Measurements from ENCODE around the gene KCNG1.

The KCNG1 gene

DNA sequence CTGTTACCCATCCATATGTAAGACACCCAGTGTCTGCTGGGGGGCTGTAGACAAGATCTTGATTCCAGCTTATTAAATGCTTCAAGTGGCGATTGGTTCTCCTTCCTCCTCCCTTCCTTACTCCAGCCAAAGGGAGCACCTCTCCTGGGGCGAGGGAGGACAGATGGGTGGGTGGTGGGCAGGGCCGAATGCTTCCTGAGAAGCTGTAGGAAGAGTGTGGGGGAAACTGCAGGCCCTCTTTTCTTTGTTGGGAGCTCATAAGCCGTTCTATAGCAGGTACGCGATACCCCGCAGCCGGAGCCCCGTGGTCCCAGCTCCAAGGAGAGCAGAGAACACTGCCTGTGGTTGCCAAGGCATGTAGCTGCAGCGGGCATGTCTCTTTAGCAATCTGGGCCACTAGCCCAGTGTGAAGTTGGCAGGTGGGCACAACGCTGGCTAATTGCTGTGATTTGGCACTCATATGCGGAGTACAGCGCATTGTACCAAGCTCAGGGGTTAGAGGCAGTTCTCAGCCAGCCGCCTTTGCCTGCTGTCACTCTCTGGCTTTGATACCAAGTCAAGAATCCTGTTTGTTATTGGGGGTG, 14.7 kb upstream of the KCNG1 start:
- H3K4me3 ChIP-seq (ENCODE audit: low read depth, low read length) = no peak overlapping the region
- no peak for DNase-seq (ENCODE audit: low read depth)
- no peak for TF ChIP-seq POLR2A (IDR thresholded peaks at IDR 0.05; ENCODE audit: extremely low read depth, insufficient read length)
- TF ChIP-seq, protein P1, sequence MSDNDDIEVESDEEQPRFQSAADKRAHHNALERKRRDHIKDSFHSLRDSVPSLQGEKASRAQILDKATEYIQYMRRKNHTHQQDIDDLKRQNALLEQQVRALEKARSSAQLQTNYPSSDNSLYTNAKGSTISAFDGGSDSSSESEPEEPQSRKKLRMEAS (IDR thresholded peaks at IDR 0.05; ENCODE audit: low read depth, low read length) = no peak
- no peak for TF ChIP-seq CTCF (IDR thresholded peaks at IDR 0.05; ENCODE audit: low read depth, low read length)
- TF ChIP-seq MYC (IDR thresholded peaks at IDR 0.05; ENCODE audit: low read depth, low read length) = no peak

GRCh38 chr20:51036827-51037531, 14.1 kb upstream of the KCNG1 start:
- DNase-seq (ENCODE audit: low read depth) = peak; percentile 88
- TF ChIP-seq POLR2A (IDR thresholded peaks at IDR 0.05; ENCODE audit: extremely low read depth, insufficient read length) (no peak), MYC (IDR thresholded peaks at IDR 0.05; ENCODE audit: low read depth, low read length) (no peak; the same call in 1 of the 2 replicates), CTCF (IDR thresholded peaks at IDR 0.05; ENCODE audit: low read depth, low read length) (no peak)
- TF ChIP-seq, protein P1 (IDR thresholded peaks at IDR 0.05; ENCODE audit: low read depth, low read length) = no peak
- H3K4me3 ChIP-seq (ENCODE audit: low read depth, low read length) = no peak overlapping the region

GRCh38 chr20:51036226-51036625, 13.3 kb upstream of the KCNG1 start:
- TF ChIP-seq CTCF (IDR thresholded peaks at IDR 0.05; ENCODE audit: low read depth, low read length) (no peak), POLR2A (IDR thresholded peaks at IDR 0.05; ENCODE audit: extremely low read depth, insufficient read length) (no peak), MYC (IDR thresholded peaks at IDR 0.05; ENCODE audit: low read depth, low read length) (no peak)
- TF ChIP-seq, protein P1 (IDR thresholded peaks at IDR 0.05; ENCODE audit: low read depth, low read length) = no peak
- no peak for DNase-seq (ENCODE audit: low read depth)
- H3K4me3 ChIP-seq (ENCODE audit: low read depth, low read length) = no peak overlapping the region

- no peak for TF ChIP-seq POLR2A (IDR thresholded peaks at IDR 0.05; ENCODE audit: extremely low read depth, insufficient read length)
- TF ChIP-seq CTCF (IDR thresholded peaks at IDR 0.05; ENCODE audit: low read depth, low read length) = no peak
- TF ChIP-seq, protein P1 (IDR thresholded peaks at IDR 0.05; ENCODE audit: low read depth, low read length) = no peak
- no peak for TF ChIP-seq MYC (IDR thresholded peaks at IDR 0.05; ENCODE audit: low read depth, low read length)
- no peak overlapping the region for H3K4me3 ChIP-seq (ENCODE audit: low read depth, low read length)
- no peak for DNase-seq (ENCODE audit: low read depth)
Observed at GRCh38 chr20:51034988-51035656, 12.2 kb upstream of the KCNG1 start.

DNA sequence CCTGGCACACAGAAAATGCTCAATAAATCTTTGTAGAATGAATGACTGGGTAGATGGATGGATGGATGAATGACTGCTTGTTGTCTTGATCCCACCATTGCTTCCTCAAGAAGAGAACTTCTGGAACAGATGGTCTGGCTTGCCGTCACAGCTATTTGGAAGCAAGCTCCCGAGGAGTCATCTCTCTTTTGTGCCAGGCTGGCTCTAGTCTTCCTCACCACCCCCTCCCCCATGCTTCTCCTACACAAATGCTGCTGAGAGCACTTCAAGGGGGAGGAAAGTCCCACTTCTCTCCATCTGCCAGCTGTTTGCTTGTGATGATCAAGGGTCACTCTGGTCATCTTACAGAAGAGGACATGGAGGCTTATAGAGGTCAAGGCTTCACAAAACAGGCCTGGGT, 11.6 kb upstream of the KCNG1 start:
- H3K4me3 ChIP-seq (ENCODE audit: low read depth, low read length) = no peak overlapping the region
- TF ChIP-seq POLR2A (IDR thresholded peaks at IDR 0.05; ENCODE audit: extremely low read depth, insufficient read length) (no peak), MYC (IDR thresholded peaks at IDR 0.05; ENCODE audit: low read depth, low read length) (no peak), CTCF (IDR thresholded peaks at IDR 0.05; ENCODE audit: low read depth, low read length) (no peak)
- TF ChIP-seq, protein P1 (IDR thresholded peaks at IDR 0.05; ENCODE audit: low read depth, low read length) = no peak
- no peak for DNase-seq (ENCODE audit: low read depth)

Data from NB4 (cell line).